HepG2 (cell line): ENCODE results near the gene C22orf31. TPM values are rescaled to one million over a fixed set of nuclear protein-coding genes. Genes with fewer than 3 reads are reported as not detected.

ENCODE experiments used
- AGO1 ChIP-seq: fragments of 200-400 bp; formaldehyde crosslinking; IDR thresholded peaks from 2 replicates; pipeline ENCODE4 v1.6.1; 2017; ENCODE audit warnings: mild to moderate bottlenecking, low read depth, low read length, moderate library complexity; ENCODE audit not compliant: poor library complexity, severe bottlenecking
- BHLHE40 ChIP-seq: IDR thresholded peaks from 2 replicates; pipeline ENCODE4 v1.6.1; 2011; ENCODE audit warnings: low read length, improper control_type of control experiment
- CERS6 ChIP-seq: sonication (generic); formaldehyde crosslinking; IDR thresholded peaks from 2 replicates; pipeline ENCODE4 v1.5.0; 2020; ENCODE audit warnings: missing genetic modification reagents
- CREBL2 ChIP-seq: sonication (generic); formaldehyde crosslinking; IDR thresholded peaks from 2 replicates; pipeline ENCODE4 v1.8.1; 2023; ENCODE audit warnings: missing genetic modification reagents, mild to moderate bottlenecking, borderline replicate concordance
- GATAD1 ChIP-seq: IDR thresholded peaks from 2 replicates; pipeline ENCODE4 v1.6.1; 2016; ENCODE audit warnings: missing genetic modification reagents, missing compliant biosample characterization
- GZF1 ChIP-seq: sonication (generic); formaldehyde crosslinking; IDR thresholded peaks from 2 replicates; pipeline ENCODE4 v1.5.1; 2020; ENCODE audit warnings: mild to moderate bottlenecking, missing genetic modification reagents
- HOXA9 ChIP-seq: sonication (generic); formaldehyde crosslinking; IDR thresholded peaks from 2 replicates; pipeline ENCODE4 v1.8.1; 2022; ENCODE audit warnings: missing genetic modification reagents, mild to moderate bottlenecking, moderate library complexity, borderline replicate concordance
- KDM6A ChIP-seq: IDR thresholded peaks from 2 replicates; pipeline ENCODE4 v1.6.1; 2016; ENCODE audit warnings: low read depth
- KMT2A ChIP-seq: sonication (generic); formaldehyde crosslinking; IDR thresholded peaks from 2 replicates; pipeline ENCODE4 v1.4.0; 2020; ENCODE audit warnings: missing genetic modification reagents
- LRRFIP1 ChIP-seq: sonication (generic); formaldehyde crosslinking; conservative IDR thresholded peaks from 2 replicates; pipeline ENCODE4 v1.4.0; 2020; ENCODE audit warnings: missing genetic modification reagents
- PATZ1 ChIP-seq: sonication (generic); formaldehyde crosslinking; IDR thresholded peaks from 2 replicates; pipeline ENCODE4 v1.4.0; 2020; ENCODE audit warnings: missing genetic modification reagents
- SNAPC4 ChIP-seq: sonication (generic); formaldehyde crosslinking; IDR thresholded peaks from 2 replicates; pipeline ENCODE4 v1.4.0; 2020; ENCODE audit warnings: mild to moderate bottlenecking, missing genetic modification reagents
- TBP ChIP-seq: sonication (generic); formaldehyde crosslinking; IDR thresholded peaks from 2 replicates; pipeline ENCODE4 v1.5.0; 2020; ENCODE audit warnings: missing genetic modification reagents
- YY1 ChIP-seq: IDR thresholded peaks from 2 replicates; pipeline ENCODE4 v1.6.1; 2011; ENCODE audit warnings: low read length, low read depth, moderate library complexity, mild to moderate bottlenecking; ENCODE audit not compliant: insufficient read depth, insufficient replicate concordance
- ZBTB7B ChIP-seq: sonication (generic); formaldehyde crosslinking; IDR thresholded peaks from 2 replicates; pipeline ENCODE4 v1.4.0; 2020; ENCODE audit warnings: missing genetic modification reagents
- ZFP1 ChIP-seq: IDR thresholded peaks from 2 replicates; pipeline ENCODE4 v1.6.1; 2016
- ZNF562 ChIP-seq: sonication (generic); formaldehyde crosslinking; IDR thresholded peaks from 2 replicates; pipeline ENCODE4 v1.8.0; 2022; ENCODE audit warnings: missing genetic modification reagents, borderline replicate concordance
- ZNF674 ChIP-seq: sonication (generic); formaldehyde crosslinking; IDR thresholded peaks from 2 replicates; pipeline ENCODE4 v1.5.0; 2020; ENCODE audit warnings: low read depth, mild to moderate bottlenecking, missing genetic modification reagents
- ZNF7 ChIP-seq: IDR thresholded peaks from 2 replicates; pipeline ENCODE4 v1.6.1; 2016; ENCODE audit warnings: missing biosample characterization, missing genetic modification reagents
- ZSCAN9 ChIP-seq: IDR thresholded peaks from 2 replicates; pipeline ENCODE4 v1.6.1; 2016; ENCODE audit warnings: borderline replicate concordance
- polyA plus RNA-seq, 8 experiments: library from polyadenylated mRNA; depleted of rRNA in 3 of 8; stranded (reverse) in 7 of 8; unstranded in 1 of 8; fragments of >200 nt; fragmentation: Illumina TruSeq in 4 of 8; extraction: Trizol in 4 of 8; gene quantifications; 2 replicates each; pipeline versions ENCODE4 v1.2.1 to v1.2.3, GENCODE V29; 2011 to 2016; ENCODE audit warnings: low read depth in 4 of 8, missing spikeins in 1 of 8, mixed read lengths in 1 of 8; ENCODE audit not compliant: insufficient read depth in 1 of 8
- total RNA-seq, 5 experiments: library from RNA; depleted of rRNA; stranded (reverse); fragments of >200 nt; fragmentation: Illumina TruSeq; extraction: Trizol; gene quantifications; 2 replicates each; pipeline ENCODE4 v1.2.3, GENCODE V29; 2016; ENCODE audit warnings: low read depth in 1 of 5

C22orf31 gene
- total and polyA plus RNA-seq, 2 of the 13 experiments (the other 11 are each of a cell fraction or from before 2014, with no cell fraction given) = not detected

GRCh38 chr22:29022101-29022817 lies 39.4 kb downstream of the C22orf31 start (continued):
- TF ChIP-seq YY1 (no peak), ZBTB7B (CRISPR knock-in tag) (no peak), ZSCAN9 (no peak), PATZ1 (CRISPR knock-in tag) (no peak; the same call in 1 of the 2 replicates), GZF1 (CRISPR knock-in tag) (no peak), CERS6 (CRISPR knock-in tag) (no peak), HOXA9 (CRISPR knock-in tag) (no peak), ZNF7 (CRISPR knock-in tag) (no peak), BHLHE40 (no peak), AGO1 (no peak), ZFP1 (CRISPR knock-in tag) (no peak), CREBL2 (CRISPR knock-in tag) (no peak), KDM6A (CRISPR knock-in tag) (no peak; the same call in 1 of the 2 replicates), ZNF674 (CRISPR knock-in tag) (no peak), ZNF562 (no peak), LRRFIP1 (no peak), GATAD1 (no peak), SNAPC4 (no peak), KMT2A (CRISPR knock-in tag) (no peak), TBP (CRISPR knock-in tag) (no peak)
